OCI-LY3 (cell line): Measurements from ENCODE around the gene PPP2R5E.

Experiments
- H2AFZ ChIP-seq: fragments of 200-600, 300-600 bp; shearing (Covaris generic); 2 replicates; pipeline ENCODE4 v1.6.0; 2014; ENCODE audit warnings: antibody characterized with exemption, low read depth, low read length
- H3K27ac ChIP-seq: fragments of 200-600, 300-600 bp; sonication (generic); 2 replicates; pipeline ENCODE4 v1.5.1; 2014; ENCODE audit warnings: mild to moderate bottlenecking, low read length, moderate library complexity, mixed read lengths
- H3K27me3 ChIP-seq: fragments of 200-600, 300-600 bp; sonication (generic); 2 replicates; pipeline ENCODE4 v1.6.1; 2014; ENCODE audit warnings: low read depth, low read length, mixed read lengths
- H3K36me3 ChIP-seq: fragments of 200-600, 300-600 bp; sonication (generic); replicated peaks from 2 replicates; pipeline ENCODE3; 2014; ENCODE audit warnings: low read depth, low read length, mixed read lengths
- H3K4me1 ChIP-seq: fragments of 300-600, 200-600 bp; sonication (generic); 2 replicates; pipeline ENCODE4 v1.6.1; 2014; ENCODE audit warnings: low read length, mixed read lengths
- H3K4me2 ChIP-seq: fragments of 200-600, 300-600 bp; sonication (generic); 2 replicates; pipeline ENCODE4 v1.6.1; 2014; ENCODE audit warnings: low read length, mixed read lengths
- H3K4me3 ChIP-seq: fragments of 300-600, 200-600 bp; sonication (generic); 2 replicates; pipeline ENCODE4 v1.5.1; 2014; ENCODE audit warnings: antibody characterized with exemption, mild to moderate bottlenecking, low read length, moderate library complexity
- H3K79me2 ChIP-seq: fragments of 300-600, 200-600 bp; shearing (Covaris generic); 2 replicates; pipeline ENCODE4 v1.6.1; 2014; ENCODE audit warnings: mild to moderate bottlenecking, low read length, mixed read lengths
- H3K9ac ChIP-seq: fragments of 300-600, 200-600 bp; shearing (Covaris generic); 2 replicates; pipeline ENCODE4 v1.6.0; 2014; ENCODE audit warnings: mild to moderate bottlenecking, low read length, moderate library complexity
- H3K9me3 ChIP-seq: fragments of 200-600, 300-600 bp; shearing (Covaris generic); 2 replicates; pipeline ENCODE4 v1.6.1; 2014; ENCODE audit warnings: low read length, mixed read lengths; ENCODE audit not compliant: insufficient read depth
- H4K20me1 ChIP-seq: fragments of 200-600, 300-600 bp; sonication (generic); 2 replicates; pipeline ENCODE4 v1.6.1; 2016; ENCODE audit warnings: low read length, mixed read lengths; ENCODE audit not compliant: insufficient read depth
- CTCF ChIP-seq: fragments of 200-600, 300-600 bp; sonication (generic); IDR thresholded peaks from 2 replicates; pipeline ENCODE4 v1.5.1; 2014; ENCODE audit warnings: antibody characterized with exemption, low read length, low read depth
- EZH2phosphoT487 ChIP-seq: fragments of 200-600 bp; shearing (Covaris generic); IDR thresholded peaks from 2 replicates; pipeline ENCODE4 v1.6.1; 2018; ENCODE audit warnings: antibody characterized with exemption, mixed run types, low read depth

The PPP2R5E gene

GRCh38 chr14:63499701-63500250 lies 43.4 kb downstream of the PPP2R5E start:
- H2AFZ ChIP-seq = no peak overlapping the region
- H3K79me2 ChIP-seq = peaks cover 69% of the 10 kb centered on the region
- H3K4me2 ChIP-seq = no peak overlapping the region
- no peak overlapping the region for H3K4me3 ChIP-seq
- TF ChIP-seq EZH2phosphoT487 (no peak), CTCF (no peak)
- H3K4me1 ChIP-seq = 0 out of 2 replicates have a peak, but pooled peaks cover 6% of the 10 kb centered on the region
- H3K27ac ChIP-seq = no peak overlapping the region
- no peak overlapping the region for H3K9ac ChIP-seq
- H4K20me1 ChIP-seq = peaks cover 20% of the 10 kb centered on the region; the same call in 1 of the 2 replicates
- H3K9me3 ChIP-seq = no peaks in the 10 kb centered on the region
- no peaks in the 10 kb centered on the region for H3K27me3 ChIP-seq
- H3K36me3 ChIP-seq = peaks cover 5% of the 10 kb centered on the region

DNA sequence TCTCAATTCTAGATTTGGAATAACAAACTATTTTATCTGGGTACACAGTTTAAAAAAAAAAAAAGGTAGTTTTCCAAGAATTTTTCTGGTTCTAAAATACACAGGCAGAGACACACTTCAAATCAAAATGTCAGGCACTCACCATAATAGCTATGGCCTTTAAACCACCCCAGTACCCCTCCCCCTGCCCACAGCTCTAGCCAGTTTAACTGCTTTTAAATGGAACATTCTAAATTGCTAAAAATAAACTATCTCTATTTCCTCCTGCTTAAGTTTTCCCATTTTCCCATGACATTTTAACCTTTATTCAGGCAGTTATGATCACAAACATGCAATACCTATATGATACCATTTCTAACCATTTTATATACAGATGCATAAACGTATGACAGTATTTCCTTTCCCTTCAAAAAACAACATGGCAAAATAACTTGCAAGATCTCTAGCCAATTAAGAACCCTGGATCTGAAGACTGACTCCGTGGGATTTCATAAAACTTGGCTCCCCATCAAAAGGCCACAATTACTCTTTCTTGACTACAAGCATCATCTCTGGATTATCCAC lies 46.3 kb downstream of the PPP2R5E start:
- Histone ChIP-seq H3K79me2 (peaks cover 62% of the 10 kb centered on the region), H4K20me1 (peaks cover 16% of the 10 kb centered on the region; the same call in 1 of the 2 replicates), H3K4me3 (no peak overlapping the region), H3K4me1 (peaks cover 9% of the 10 kb centered on the region), H3K27me3 (no peaks in the 10 kb centered on the region), H3K36me3 (peaks cover 5% of the 10 kb centered on the region), H3K9me3 (no peaks in the 10 kb centered on the region), H3K4me2 (no peak overlapping the region), H3K9ac (no peak overlapping the region), H3K27ac (no peak overlapping the region), H2AFZ (no peak overlapping the region)
- no peak for TF ChIP-seq EZH2phosphoT487
- no peak for TF ChIP-seq CTCF

DNA sequence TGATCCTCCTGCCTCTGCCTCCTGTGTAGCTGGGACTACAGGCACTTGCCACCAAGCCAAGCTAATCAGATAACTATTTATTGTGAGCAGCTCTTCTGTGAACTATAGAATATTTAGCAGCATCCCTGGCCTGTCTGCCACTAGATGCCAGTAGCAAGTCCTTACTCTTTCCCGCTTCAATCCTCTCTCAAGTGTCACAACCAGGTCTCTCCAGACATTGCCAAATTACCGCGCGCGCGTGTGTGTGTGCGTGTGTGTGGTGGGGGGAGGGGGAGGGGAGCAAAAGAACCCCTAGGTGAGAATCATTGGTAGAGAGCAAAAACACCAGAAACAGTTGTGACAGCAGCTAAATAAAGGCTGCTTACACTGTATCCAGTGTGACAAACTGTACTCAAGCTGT lies 49.9 kb downstream of the PPP2R5E start:
- Histone ChIP-seq H3K4me2 (no peak overlapping the region), H3K4me1 (peaks cover 31% of the 10 kb centered on the region), H3K36me3 (no peaks in the 10 kb centered on the region), H3K27ac (no peak overlapping the region), H3K9ac (no peak overlapping the region), H3K27me3 (no peaks in the 10 kb centered on the region), H3K9me3 (no peaks in the 10 kb centered on the region), H4K20me1 (peaks cover 10% of the 10 kb centered on the region; the same call in 1 of the 2 replicates), H2AFZ (no peak overlapping the region), H3K4me3 (no peak overlapping the region), H3K79me2 (peaks cover 63% of the 10 kb centered on the region)
- TF ChIP-seq EZH2phosphoT487 (no peak), CTCF (no peak)

DNA sequence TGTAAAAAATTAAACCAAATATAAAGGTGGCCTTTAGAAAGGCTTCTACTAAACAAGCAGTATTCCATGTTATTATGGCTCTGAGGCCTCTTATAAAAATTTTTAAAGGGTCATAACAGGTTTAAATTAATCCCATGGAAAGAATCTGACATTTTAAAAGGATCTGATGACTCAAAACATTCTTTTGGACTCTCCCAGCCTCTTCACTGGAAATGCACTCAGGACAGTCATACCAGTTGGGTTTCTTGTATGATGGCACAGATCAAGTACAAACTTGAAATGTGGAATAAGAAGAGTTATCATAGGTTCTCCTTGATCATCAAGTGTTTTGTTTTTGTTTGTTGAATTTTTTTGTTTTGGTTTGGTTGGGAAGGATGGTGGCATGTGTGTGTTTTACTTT lies 50.8 kb downstream of the PPP2R5E start:
- TF ChIP-seq CTCF = no peak
- no peak for TF ChIP-seq EZH2phosphoT487
- Histone ChIP-seq H2AFZ (no peak overlapping the region), H3K4me2 (no peak overlapping the region), H3K9ac (no peak overlapping the region), H4K20me1 (peaks cover 10% of the 10 kb centered on the region; the same call in 1 of the 2 replicates), H3K79me2 (peaks cover 71% of the 10 kb centered on the region), H3K4me3 (no peak overlapping the region), H3K36me3 (no peaks in the 10 kb centered on the region), H3K9me3 (no peaks in the 10 kb centered on the region), H3K27me3 (no peaks in the 10 kb centered on the region), H3K27ac (no peak overlapping the region), H3K4me1 (peaks cover 40% of the 10 kb centered on the region)
